Measurements from ENCODE around the gene EXOSC5. TPM values are rescaled to one million over a fixed set of nuclear protein-coding genes. Genes with fewer than 3 reads are reported as not detected.

Gene EXOSC5
- total RNA-seq, 1 donor from 2014 or later, result 9.0 TPM

DNA sequence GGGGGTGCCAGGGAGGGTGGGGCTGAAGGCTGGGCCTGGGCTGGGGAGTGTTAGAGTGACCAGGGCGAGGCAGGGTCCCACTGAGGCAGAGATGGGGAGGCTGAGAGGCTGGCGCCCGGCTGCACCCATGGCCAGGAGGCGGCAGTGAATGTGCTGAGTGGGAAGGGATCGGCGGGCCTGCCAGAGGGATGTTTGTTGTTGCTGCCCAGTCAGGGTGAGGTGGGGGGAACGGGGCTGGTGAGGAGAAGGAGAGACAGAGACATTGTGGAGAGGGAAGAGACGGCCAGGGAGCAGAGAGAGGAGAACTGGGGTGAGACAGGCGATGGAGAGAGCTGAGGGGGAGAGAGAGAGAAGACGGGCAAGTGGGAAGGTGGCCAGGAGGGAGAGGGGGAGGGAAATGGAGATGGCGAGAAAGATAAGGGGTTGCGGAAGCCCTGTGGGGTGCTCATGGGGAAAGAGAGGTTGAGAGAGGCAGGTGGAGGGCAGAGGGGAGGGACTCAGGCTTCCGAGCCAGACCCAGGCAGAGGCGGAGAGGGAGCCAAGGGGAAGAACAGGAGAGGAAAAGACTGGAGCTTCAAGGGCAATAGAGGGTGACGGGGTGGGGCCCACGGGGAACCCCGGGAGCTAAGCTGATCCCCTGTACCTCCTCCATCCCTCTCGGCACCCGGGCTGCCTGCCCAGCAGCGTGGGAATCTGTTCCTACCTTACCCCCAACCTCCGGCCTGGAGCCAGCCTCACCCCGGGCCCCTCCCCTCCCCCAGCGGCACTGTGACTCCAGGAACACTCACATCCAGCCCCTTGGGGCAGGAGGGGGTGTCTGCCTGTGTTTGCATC is 30.7 kb upstream of the EXOSC5 start:
- no peak for DNase-seq (ENCODE audit: low spot score)

GRCh38 chr19:41426952-41427646 is 29.9 kb upstream of the EXOSC5 start, which contains the start of gene B3GNT8:
TSS of gene B3GNT8 (minus strand) at chr19:41427374. CDS start at chr19:41426778, 596 bp downstream.
- intact Hi-C loops (cut with DNase I), result loop anchor here (2.0 to 5.0 kb wide), 3 partner anchors 16 to 165 kb away; partner anchors contain the start of gene HNRNPUL1
- peak; percentile 96 for DNase-seq (ENCODE audit: low spot score)

More for the DNA sequence above, 30.7 kb upstream of the EXOSC5 start:
- intact Hi-C loops (cut with DNase I), result loop anchor here (2.0 to 5.0 kb wide), 3 partner anchors 17 to 166 kb away; partner anchors contain the start of gene HNRNPUL1

GRCh38 chr19:41426116-41426841 is 29.1 kb upstream of the EXOSC5 start:
- no peak for DNase-seq (ENCODE audit: low spot score)
- intact Hi-C loops (cut with DNase I), result loop anchor here (2.0 to 5.0 kb wide), 3 partner anchors 15 to 164 kb away; partner anchors contain the start of gene HNRNPUL1

DNA sequence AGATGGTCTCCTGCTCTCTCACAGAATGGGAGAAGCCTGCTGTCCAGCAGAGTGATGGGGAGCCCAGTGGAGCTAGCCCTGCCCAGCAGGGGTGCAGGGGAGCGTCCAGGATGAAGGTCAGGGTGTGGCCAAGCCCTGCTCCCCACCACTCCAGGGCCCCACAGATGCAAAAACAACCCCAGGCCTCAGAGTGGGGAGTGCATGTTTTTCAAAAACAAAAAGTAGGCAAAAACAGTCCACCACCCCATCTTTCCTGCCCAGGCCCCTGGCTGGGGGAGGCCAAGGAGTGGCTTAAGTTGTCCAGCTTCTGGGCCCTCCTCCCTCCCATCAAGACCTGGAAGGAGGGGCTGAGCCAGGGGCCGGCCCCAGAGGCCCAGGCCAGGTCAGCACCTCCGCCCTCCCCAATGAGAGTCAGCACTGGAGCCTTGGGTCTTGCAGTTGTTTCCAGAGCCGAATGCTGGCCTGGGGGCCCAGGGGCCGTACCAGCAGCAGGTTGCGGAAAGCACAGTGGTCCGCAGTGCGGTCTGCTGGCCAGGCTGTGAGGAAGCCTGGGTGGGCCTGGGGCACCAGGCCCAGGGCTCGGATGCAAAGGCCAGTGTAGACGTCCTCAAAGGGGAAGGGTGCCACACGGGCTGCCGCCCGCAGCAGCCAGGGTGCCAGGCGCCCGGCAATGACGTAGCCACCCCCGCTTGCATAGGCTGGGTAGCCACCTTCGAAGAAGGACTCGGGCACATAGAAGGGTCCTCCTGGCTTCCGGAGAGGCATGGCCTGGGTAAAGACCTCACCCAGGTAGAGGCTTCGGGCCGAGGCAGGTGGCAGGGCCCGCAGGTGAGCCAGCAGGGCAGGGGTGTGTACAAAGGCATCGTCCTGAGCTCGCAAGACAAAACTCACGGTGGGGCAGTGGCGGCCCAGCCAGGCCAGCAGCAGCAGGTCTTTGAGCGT is 28.3 kb upstream of the EXOSC5 start:
- intact Hi-C loops (cut with DNase I), result loop anchor here (2.0 to 5.0 kb wide), 3 partner anchors 15 to 163 kb away; partner anchors contain the start of gene HNRNPUL1
- DNase-seq (ENCODE audit: low spot score), result no peak

GRCh38 chr19:41424335-41425173 is 27.4 kb upstream of the EXOSC5 start:
- DNase-seq (ENCODE audit: low spot score), result no peak
- intact Hi-C loops (cut with DNase I), result loop anchor here (5.0 kb wide), 2 partner anchors 97 to 162 kb away; partner anchors contain the start of gene HNRNPUL1

- intact Hi-C loops (cut with DNase I), result no loop called here
- no peak for DNase-seq (ENCODE audit: low spot score)
Observed at GRCh38 chr19:41422955-41423354, 25.8 kb upstream of the EXOSC5 start.

DNA sequence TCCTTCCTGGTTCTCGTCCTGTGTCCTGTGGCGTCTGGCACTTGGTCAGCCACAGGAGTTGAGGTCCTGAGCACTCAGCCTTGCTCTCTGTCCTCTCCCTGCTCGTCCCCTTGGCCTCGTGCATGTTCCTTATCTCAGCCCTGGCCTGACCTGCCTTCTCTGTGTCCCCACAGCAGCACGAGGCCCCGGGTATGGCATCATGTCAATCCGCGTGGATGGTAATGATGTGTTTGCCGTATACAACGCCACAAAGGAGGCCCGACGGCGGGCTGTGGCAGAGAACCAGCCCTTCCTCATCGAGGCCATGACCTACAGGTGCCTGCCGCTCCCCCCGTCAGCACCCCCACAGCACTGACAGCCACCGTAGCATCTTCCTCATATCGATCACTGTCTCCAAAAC is 25.3 kb upstream of the EXOSC5 start:
- no peak for DNase-seq (ENCODE audit: low spot score)
- intact Hi-C loops (cut with DNase I), result no loop called here

GRCh38 chr19:41421973-41422372 is 24.8 kb upstream of the EXOSC5 start:
- intact Hi-C loops (cut with DNase I), result no loop called here
- no peak for DNase-seq (ENCODE audit: low spot score)

GRCh38 chr19:41421314-41421713 is 24.2 kb upstream of the EXOSC5 start:
- intact Hi-C loops (cut with DNase I), result no loop called here
- DNase-seq (ENCODE audit: low spot score), result no peak

- DNase-seq (ENCODE audit: low spot score), result no peak
- intact Hi-C loops (cut with DNase I), result no loop called here
Observed at GRCh38 chr19:41420101-41420880, 23.1 kb upstream of the EXOSC5 start.

- intact Hi-C loops (cut with DNase I), result no loop called here
- no peak for DNase-seq (ENCODE audit: low spot score)
Observed at GRCh38 chr19:41416194-41416674, 19.1 kb upstream of the EXOSC5 start.

GRCh38 chr19:41415154-41415571 is 18.0 kb upstream of the EXOSC5 start:
- DNase-seq (ENCODE audit: low spot score), result no peak
- intact Hi-C loops (cut with DNase I), result no loop called here

DNA sequence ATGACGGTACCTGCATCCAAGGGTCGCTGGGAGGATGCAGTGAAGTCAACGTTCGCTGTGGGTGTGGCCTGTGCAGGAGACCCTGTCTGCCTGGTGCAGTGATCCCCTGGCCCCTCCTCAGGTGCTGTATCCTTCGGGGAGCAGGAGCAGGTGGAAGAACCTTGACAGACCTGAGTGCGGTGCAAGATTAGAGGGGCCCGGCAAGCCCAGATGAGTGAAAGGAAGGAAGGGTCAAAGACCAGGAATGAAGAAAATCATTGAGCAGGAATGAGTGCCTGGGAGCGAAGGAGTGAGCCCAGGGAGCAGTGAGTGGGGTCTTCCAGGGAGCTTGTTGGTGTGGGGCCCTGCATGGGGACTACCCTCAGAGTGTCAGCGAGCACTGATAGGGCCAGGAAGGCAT is 17.3 kb upstream of the EXOSC5 start:
- intact Hi-C loops (cut with DNase I), result no loop called here
- no peak for DNase-seq (ENCODE audit: low spot score)

- no peak for DNase-seq (ENCODE audit: low spot score)
- intact Hi-C loops (cut with DNase I), result no loop called here
Observed at GRCh38 chr19:41413947-41414346, 16.8 kb upstream of the EXOSC5 start.

GRCh38 chr19:41412953-41413352 is 15.8 kb upstream of the EXOSC5 start:
- no peak for DNase-seq (ENCODE audit: low spot score)
- intact Hi-C loops (cut with DNase I), result no loop called here

DNA sequence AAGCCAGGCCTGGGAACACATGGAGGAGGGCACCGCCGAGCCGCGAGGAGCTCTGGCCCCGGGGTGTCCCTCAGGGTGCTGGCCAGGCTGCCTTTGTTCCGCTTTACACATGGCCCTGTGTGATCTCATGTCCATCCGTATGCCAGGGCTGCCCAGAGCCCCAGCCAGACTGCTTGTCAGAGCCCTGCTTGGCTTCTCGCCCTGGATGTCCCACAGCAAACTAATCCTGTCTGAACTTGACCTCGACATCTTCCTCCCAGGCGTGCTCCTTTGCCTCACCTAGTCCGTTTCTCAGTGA is 14.8 kb upstream of the EXOSC5 start:
- intact Hi-C loops (cut with DNase I), result loop anchor here (2.0 kb wide), 1 partner anchor 15 kb away; the partner anchor contains the start of gene B3GNT8
- DNase-seq (ENCODE audit: low spot score), result peak; percentile 87

Data from cardiac septum (tissue), 1 donor.